Measurements from ENCODE around the gene SH3RF3. TPM values are rescaled to one million over a fixed set of nuclear protein-coding genes. Genes with fewer than 3 reads are reported as not detected.

SH3RF3 gene
- total and polyA plus RNA-seq, 9 of the 15 experiments (the other 6 are each of a cell fraction or from before 2014, with no cell fraction given): 0.02 TPM; not detected in 8

GRCh38 chr2:109350526-109350925 lies 221.5 kb downstream of the SH3RF3 start (continued):
- no peak for TF ChIP-seq ZMIZ1 (IDR thresholded peaks at IDR 0.05; ENCODE audit: low read depth in 2 of 2, low read length in 2 of 2)
- no peak for TF ChIP-seq HMG20A (CRISPR knock-in tag; conservative IDR thresholded peaks at IDR 0.05)
- no peak for TF ChIP-seq ZNF324 (CRISPR knock-in tag; IDR thresholded peaks at IDR 0.05)
- no peak for TF ChIP-seq ZNF696 (CRISPR knock-in tag; conservative IDR thresholded peaks at IDR 0.05)
- TF ChIP-seq ZNF75A (CRISPR knock-in tag; IDR thresholded peaks at IDR 0.05): no peak
- no peak for TF ChIP-seq DEAF1 (CRISPR knock-in tag; IDR thresholded peaks at IDR 0.05)
- TF ChIP-seq THRB (CRISPR knock-in tag; conservative IDR thresholded peaks at IDR 0.05): no peak
- TF ChIP-seq POLR2G (IDR thresholded peaks at IDR 0.05; ENCODE audit: low read depth, low read length): no peak
- TF ChIP-seq ZNF778 (CRISPR knock-in tag; IDR thresholded peaks at IDR 0.05): no peak
